NCI-H1092 treated with DMSO at 0.1 percent for 48 hours (cell line): ENCODE data around the gene WDR77.

Source experiments
- DNase-seq: peaks from one replicate; lab custom pipeline; 2025; lab: John Stamatoyannopoulos, UW

Gene WDR77

DNA sequence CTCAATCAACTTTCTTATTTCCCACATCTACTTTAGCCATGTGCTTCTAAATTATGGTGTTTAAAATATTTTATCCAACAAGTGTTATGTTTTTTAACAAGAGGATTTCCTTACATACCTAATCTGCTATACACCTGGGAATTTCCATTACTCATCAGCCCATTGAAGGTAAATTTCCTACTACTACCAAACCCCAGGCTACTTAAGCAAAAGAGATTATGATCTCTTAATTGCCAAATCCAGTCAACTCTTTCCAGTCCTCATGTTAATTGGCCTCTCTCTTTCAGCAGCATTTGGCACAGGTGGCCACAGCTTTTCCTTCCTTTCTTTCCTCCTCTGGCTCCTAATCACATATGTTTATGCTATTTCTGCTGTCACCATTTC lies 19.7 kb upstream of the WDR77 start:
- DNase-seq: no peak

DNA sequence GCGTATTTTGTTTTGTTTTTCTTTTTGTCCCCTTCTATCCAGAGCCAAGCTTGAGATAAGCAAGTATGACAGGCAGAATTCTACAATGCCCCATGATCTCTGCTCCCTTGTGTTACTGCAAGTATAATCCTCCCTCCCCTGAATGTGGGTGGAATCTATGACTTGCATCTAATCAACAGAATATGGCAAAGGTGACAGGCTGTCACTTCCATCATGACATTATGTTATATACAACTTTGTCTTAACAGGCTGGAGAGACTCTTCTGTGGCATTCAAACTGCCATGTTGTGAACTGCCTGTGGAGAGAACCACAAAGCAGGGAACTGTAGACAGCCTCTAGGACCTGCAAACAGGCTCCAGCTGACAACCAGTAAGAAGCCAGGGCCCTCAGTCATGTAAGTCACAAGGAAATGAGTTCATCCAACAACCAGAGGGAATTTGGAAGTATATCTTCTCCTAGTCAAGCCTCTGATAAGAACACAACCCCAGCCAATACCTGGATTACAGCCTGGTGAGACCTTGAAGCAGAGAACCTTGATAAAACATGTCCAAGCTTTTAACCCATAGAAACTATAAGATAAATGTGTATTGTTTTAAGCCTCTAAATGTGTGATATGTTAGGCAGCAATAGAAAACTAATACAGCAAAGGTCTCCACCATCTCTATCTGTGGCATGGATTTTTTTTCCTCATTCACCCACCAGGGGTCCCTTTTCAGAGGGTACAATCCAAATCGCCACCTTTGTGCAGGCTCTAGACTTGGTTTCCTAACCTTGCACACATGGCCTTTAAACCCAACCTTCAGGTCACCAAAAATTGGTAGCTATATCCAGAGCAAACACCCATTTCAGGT lies 19.0 kb upstream of the WDR77 start:
- DNase-seq: no peak

- no peak for DNase-seq
Measured at GRCh38 chr1:111466480-111466879, 17.4 kb upstream of the WDR77 start.

DNA sequence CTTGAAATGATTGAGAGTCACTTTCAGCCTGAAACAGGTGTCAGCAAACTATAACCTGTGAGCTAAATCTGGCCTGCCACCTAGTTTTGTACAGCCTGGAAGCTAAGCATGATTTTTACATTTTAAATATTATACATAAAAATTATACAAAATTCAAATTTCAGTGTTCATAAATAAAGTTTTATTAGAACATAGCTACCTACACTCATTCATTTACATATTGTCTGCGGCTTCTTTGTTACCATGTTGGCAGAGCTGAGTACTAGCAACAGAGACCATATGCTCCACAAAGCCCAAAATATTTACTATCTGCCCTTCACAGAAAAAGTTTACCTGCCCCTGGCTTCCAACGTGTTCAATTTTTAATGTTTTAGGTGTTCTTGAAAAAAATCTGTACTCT lies 16.7 kb upstream of the WDR77 start:
- DNase-seq: no peak

DNA sequence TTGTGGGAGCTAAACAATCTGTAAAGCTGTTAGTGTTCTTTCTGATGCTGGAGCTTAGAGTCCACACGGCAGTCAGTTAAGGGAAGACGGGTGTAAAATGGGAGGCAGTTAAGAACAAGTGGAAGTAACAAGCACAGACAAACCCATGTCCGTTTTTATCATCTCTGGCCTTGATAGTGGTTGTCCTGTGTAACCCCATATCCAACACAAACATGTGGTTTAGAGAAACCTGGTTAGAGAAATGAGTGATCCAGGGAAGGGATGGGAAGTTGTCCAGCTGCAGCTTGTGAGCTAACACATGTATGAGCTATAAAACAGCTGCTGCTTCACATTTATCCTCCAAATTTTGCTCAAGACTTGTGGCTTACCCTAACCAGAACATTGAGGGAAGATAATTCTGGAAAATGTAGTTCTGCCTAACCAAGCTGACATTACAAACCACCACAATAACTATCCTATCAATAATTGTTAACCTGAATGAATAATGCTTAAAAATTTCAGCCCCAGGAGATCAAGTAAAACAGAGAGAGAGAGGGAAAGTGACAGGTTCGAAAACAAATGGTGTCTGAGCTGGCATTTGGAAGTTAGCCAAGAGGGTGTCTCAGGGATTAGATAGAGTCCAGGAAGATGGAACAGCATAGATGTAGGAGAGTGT lies 14.1 kb upstream of the WDR77 start:
- DNase-seq: no peak

DNA sequence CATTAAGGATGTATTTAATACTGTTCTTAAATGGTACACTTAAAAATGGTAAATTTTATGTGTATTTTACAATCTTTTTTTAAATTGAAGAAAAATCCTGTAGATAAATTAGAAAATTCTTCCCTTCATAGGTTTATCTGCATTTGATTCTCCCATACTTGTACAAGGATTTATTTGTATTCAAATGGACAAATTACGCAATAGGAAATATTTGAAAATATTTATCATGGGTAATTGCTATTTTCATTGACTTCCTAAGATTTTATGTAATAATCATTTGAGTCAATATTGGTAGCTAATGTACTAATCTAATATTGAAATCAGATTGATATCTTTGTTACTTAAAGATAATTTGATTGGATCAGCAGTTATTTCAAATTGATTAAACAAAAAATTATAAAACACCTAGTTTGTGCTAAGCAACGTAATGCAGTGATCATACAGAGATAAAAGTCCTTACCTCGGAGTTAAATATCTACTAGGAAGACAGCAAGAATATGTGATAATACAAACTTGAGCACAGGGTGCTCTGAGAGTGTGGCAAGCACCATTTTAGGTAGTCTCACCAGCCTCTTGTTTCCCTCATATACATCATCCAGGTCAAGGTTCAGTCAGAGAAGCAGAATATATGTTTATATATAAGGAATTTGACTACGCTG lies 13.4 kb upstream of the WDR77 start:
- DNase-seq: no peak

DNA sequence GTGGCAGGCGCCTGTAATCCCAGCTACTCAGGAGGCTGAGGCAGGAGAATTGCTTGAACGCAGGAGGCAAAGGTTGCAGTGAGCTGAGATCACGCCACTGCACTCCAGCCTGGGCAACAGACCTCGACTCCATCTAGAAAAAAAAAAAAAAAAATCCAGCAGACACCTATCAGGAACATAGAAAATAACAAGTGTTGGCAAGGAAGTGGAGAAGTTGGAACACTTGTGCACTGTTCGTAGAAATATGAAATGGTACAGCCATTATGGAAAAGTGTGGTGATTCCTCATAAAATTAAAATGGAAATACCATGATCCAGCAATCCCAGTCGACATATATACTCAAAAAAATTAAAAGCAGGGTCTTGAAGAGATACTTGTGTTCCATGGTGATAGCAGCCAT lies 12.7 kb upstream of the WDR77 start:
- no peak for DNase-seq

DNA sequence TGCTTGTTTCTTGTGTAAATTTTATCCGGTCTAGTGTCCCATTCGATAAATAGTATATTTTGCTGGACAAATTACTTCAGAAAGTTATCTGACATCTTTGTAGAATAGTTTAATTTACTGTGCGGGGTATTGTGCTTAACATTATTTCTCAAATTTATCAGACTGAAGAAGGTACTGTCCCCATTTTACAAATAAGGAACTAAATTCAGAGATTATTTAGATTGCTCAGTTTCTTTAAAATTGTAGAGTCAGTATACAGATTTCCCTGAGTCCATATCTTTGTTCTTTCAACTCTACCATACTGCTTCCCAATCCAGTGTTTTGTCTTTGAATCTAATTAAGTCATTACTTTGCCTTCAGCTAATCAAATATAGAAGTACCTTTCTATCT lies 6.6 kb upstream of the WDR77 start:
- no peak for DNase-seq

GRCh38 chr1:111454859-111455641 lies 6.0 kb upstream of the WDR77 start:
- no peak for DNase-seq

DNA sequence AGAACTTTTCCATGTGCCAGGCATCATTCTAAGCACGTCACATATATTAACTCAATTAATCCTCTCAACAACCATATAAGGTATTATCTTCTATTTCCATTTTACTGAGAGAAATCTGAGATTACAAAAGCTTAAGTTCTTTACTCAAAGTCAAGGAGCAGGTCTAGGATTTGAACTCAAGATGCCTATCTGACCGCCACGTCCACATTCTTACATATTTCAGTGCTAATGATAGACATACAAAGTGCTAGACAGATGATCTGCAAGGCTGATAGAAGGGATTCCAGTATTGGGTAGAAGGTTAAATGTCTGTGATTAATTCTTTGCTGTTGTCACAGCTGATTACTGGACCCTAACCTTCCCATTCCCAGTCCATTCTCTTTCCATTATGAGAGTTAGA lies 4.7 kb upstream of the WDR77 start:
- DNase-seq: no peak

DNA sequence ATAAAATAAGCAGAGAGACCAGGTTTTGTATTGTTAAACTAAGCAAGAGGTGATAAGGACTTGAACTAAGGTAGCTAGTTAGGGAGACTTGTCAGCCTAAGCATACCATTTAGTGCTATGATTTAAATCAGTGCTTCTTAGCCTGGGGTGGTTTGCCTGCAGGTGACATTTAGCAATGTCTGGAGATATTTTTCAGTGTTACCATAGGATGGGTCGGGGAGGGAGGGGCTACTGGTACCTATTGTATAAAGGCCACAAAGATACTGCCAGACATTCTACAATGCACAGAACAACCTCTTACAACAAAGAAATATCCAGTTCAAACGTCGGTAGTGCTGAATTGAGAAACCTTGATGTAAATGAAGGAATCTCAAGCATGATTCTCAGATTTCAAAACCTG lies 3.5 kb upstream of the WDR77 start:
- DNase-seq: no peak

DNA sequence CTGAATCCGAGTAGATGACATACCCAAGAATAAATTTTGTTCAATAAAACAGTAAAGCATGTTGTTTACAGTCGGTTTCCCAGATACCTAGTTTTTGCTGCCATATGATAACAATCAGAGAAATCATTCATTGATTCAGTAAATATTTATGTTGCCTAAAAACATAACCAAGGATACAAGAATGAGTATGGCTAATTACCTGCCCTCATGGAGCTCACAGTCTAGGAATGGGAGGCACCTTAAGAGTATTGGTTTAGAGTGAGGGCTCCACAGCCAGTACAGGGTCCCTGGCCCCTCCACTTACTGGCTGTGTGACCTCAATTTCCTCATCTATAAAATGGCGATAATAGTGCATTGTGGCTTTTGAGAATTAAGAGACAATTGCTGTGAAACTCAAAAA lies 1.1 kb upstream of the WDR77 start:
- DNase-seq: no peak

- no peak for DNase-seq
Measured at GRCh38 chr1:111449703-111450017, 604 bp upstream of the WDR77 start.

GRCh38 chr1:111448482-111448917 lies 556 bp downstream of the WDR77 start:
- no peak for DNase-seq

DNA sequence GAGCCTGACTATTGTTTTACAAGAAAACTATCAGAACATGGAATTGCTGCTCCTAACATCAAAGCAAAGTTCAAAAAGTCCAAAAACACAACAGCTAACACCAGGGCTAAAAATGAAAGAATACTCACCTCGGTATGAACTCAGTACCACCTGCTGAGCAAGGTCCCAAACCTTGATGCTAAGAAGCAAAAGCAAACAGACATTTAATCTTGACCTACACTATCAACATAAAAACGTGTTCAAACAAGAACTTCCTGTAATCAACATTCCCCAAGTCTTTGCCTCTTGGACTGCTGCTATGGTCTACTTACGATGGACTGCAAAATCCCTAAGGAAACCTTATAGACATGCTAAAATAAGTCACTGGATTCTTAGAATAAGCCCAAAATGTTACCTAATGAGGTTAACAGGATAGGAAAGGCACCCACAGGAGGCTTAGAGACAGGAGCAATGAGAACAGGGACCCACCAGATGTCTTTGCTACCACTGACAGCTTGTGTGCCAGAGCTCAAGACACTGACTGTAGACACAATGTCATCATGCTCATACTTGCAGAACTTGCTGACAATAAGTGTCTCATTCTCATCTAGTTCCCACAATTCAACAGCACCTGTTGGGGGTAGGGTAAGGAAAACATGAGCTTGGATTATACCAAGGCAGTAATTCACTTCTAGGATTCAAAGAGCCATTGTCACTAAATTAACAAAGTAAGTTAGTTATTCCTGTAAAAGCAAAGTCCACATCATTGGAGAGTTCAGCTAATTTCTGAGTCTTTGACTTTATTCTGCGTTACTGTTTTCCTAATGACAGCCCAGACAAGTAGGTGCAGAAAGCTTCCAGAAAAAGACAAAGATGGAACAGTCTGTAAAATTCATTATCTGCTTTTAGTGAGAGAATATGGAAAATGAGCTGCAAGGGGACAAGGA lies 1.8 kb downstream of the WDR77 start:
- DNase-seq: no peak

DNA sequence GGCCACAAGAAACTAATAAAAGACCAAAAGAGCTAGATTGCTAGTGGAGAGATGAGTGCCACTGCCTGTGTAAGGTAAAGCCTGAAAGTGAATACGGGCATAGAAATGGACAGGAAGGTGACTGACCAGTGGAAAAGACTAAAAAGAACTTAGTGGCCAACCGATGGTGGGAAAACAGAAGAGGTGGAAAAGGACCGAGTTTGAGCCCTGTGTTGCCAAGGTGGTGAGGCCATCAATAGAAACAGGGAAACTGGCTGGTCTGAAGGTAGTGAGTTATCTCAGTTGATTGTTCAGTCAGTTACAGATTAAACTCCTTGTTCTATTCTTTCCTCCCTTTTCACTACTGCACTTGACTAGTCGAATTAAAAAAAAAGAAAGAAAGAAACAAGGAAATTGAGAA lies 2.5 kb downstream of the WDR77 start:
- DNase-seq: no peak

DNA sequence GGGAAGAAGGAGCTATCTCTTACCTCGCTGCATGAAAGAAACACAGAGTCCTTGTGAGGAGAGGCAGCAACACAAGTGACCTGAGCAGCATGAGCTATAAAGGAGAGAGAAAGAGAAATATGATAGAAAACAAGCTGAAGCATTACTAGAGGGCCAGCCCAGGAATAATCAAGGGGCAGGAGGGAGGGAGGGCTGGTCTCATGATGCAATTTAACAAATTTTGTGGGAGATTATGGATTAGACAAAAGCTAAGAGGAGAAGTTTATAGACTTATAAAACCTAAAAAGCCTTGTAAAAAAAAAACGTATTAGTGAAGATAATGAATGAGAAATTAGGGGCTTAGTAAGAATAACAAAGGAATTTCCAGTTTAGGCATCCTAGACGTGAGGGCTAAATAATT lies 5.0 kb downstream of the WDR77 start:
- DNase-seq: no peak

DNA sequence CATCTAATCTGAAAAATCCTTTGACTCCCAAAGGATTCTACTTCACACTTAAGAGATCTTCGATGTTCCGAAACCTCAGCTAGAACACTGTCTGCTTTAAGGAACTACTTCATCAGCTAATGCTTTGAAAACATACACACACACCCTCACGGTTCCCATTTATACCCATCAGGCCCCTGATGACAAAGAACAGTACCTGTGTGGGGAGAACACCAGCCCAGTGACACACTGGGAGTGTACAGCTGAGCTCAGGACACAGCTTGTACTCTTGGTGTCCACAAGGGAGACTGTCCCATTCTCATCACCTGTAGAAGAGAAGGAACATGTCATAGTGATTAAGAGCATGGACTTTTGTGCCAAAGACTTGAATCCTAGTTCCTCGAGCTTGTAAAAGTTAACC lies 6.6 kb downstream of the WDR77 start:
- DNase-seq: no peak

DNA sequence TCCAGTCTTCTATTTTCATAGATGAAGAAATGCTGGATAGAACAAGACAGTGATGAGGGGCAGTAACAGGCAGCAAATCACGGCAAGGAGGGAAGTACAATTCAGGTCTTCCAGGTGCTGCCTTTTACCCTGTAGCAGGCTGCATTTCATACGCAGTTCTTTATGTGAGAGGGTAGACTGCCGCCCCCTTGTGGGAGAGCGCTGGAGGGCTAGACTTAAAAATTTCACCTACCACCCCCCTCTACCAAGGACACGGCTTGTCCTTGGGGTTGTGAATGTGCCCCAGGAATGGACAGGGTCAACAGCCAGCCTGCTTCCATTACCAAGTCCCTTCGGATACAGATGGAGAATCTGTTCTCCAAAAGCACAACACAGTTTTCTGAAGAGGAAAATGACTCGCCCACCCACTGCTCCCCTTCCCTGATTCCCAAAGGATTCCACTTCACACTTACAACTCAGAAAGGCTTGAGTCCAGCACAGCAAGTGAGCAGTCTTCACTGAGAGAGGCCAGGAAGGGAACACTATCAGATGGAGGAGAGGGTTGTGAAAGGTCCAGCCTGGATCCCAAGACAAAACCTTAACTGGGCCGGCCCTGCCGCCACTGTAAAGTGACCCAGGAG lies 7.4 kb downstream of the WDR77 start:
- no peak for DNase-seq

- no peak for DNase-seq
Measured at GRCh38 chr1:111439461-111440351, 9.3 kb downstream of the WDR77 start.
